ENCODE results near the gene BATF3. TPM values are rescaled to one million over a fixed set of nuclear protein-coding genes. Genes with fewer than 3 reads are reported as not detected.

BATF3 gene
- total and polyA plus RNA-seq, 2 experiments from 2014 or later: 0.46 to 0.86 TPM

DNA sequence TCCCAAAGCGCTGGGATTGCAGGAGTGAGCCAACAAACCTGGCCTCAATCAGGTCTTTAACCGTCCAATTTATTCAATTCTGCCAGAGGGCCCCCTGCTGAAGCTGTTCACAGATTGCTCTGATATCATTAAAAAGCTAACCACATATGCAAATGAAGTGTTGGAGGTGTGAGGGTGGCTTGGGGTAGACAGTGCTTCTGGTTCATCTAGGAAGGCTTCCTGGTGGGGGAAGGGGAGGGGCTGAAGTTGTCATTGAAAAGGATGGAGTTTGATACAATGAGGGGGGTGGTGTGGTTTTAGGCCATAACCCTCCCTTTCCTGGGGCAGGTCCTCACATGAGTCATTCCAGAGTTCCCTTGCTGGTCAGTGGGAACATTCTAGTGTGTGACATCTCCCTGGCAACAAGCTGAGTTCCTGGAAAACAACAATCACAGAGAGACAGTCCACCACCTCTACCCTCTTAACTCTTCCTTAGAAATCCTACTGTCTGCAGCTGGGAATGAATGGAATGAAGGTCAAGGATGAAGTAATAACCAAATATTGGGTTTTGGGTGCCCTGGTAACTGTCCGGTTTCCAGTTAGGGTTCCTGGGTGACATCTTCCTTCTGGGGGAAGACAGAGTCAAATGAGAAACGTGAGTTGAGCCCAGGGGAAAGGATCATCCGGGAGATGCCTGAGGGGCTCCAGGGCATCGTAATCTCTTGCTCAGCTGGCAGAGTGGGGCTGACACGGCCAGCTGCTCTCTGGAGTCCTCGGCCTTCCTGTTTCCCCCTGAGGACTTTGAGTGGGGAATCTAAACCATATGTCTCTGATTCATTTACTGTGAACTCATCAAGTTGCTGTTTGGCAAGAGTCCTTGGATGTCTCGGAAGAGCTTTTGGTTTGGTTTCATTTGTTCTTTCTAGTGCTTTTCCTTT is 32.2 kb downstream of the BATF3 start:
- peak overlapping the region; percentile 61 for H3K4me3 ChIP-seq
- H3K9me3 ChIP-seq (ENCODE audit: low read depth): no peaks in the 10 kb centered on the region
- no peaks in the 10 kb centered on the region for H3K36me3 ChIP-seq (ENCODE audit: low read depth)
- H3K27ac ChIP-seq: peak overlapping the region; percentile 97
- no peaks in the 10 kb centered on the region for H4K20me1 ChIP-seq (ENCODE audit: insufficient read depth)
- no peaks in the 10 kb centered on the region for H3K79me2 ChIP-seq (ENCODE audit: insufficient read depth)
- in situ Hi-C loops (cut with MboI): loop anchor here (25.0 kb wide), 1 partner anchor 320 kb away; no protein-coding TSS in a partner anchor
- H3K4me1 ChIP-seq (ENCODE audit: insufficient read depth): peaks cover 26% of the 10 kb centered on the region
- no peaks in the 10 kb centered on the region for H3K9me2 ChIP-seq (ENCODE audit: insufficient read depth)
- H3K4me2 ChIP-seq (ENCODE audit: unreplicated experiment): peak overlapping the region; percentile 66
- DNase-seq: peak; percentile 98
- TF ChIP-seq EZH2 (IDR thresholded peaks at IDR 0.05; ENCODE audit: insufficient read depth, poor library complexity, severe bottlenecking) (no peak), EZH2phosphoT487 (IDR thresholded peaks at IDR 0.05; ENCODE audit: insufficient read depth, low read depth) (no peak)
- 13% methylated on average over 9 of the region's 9 CpGs for WGBS, 2 experiments (ENCODE audit: low coverage in 1 of 2, low lambda C conversion rate in 2 of 2, missing lambda C conversion rate in 2 of 2)
- H3F3A ChIP-seq (ENCODE audit: insufficient read depth): peaks cover 36% of the 10 kb centered on the region
- peak overlapping the region; percentile 83 for H3K9ac ChIP-seq
- peak overlapping the region; percentile 45 for H2AFZ ChIP-seq
- H3K27me3 ChIP-seq (replicated peaks; ENCODE audit: insufficient read depth): no peaks in the 10 kb centered on the region

- Histone ChIP-seq H3K36me3 (ENCODE audit: low read depth) (no peaks in the 10 kb centered on the region), H4K20me1 (ENCODE audit: insufficient read depth) (no peaks in the 10 kb centered on the region), H3K27me3 (replicated peaks; ENCODE audit: insufficient read depth) (no peaks in the 10 kb centered on the region), H3K79me2 (ENCODE audit: insufficient read depth) (no peaks in the 10 kb centered on the region), H3K27ac (no peak overlapping the region), H3K9me2 (ENCODE audit: insufficient read depth) (no peaks in the 10 kb centered on the region), H3F3A (ENCODE audit: insufficient read depth) (peaks cover 29% of the 10 kb centered on the region), H3K9me3 (ENCODE audit: low read depth) (no peaks in the 10 kb centered on the region), H3K9ac (peak overlapping the region; percentile 83; the same call in 1 of the 2 replicates), H3K4me1 (ENCODE audit: insufficient read depth) (peaks cover 19% of the 10 kb centered on the region), H3K4me2 (ENCODE audit: unreplicated experiment) (no peak overlapping the region), H3K4me3 (no peak overlapping the region), H2AFZ (no peak overlapping the region)
- in situ Hi-C loops (cut with MboI): loop anchor here (25.0 kb wide), 1 partner anchor 321 kb away; no protein-coding TSS in a partner anchor
- no peak for TF ChIP-seq EZH2phosphoT487 (IDR thresholded peaks at IDR 0.05; ENCODE audit: insufficient read depth, low read depth)
- TF ChIP-seq EZH2 (IDR thresholded peaks at IDR 0.05; ENCODE audit: insufficient read depth, poor library complexity, severe bottlenecking): no peak
- 84 to 85% methylated on average over 10 of the region's 10 CpGs for WGBS, 2 experiments (ENCODE audit: low coverage in 1 of 2, low lambda C conversion rate in 2 of 2, missing lambda C conversion rate in 2 of 2)
- DNase-seq: no peak
Measured at GRCh38 chr1:212666116-212666775, 33.4 kb downstream of the BATF3 start.

GRCh38 chr1:212665241-212666115 is 34.2 kb downstream of the BATF3 start:
- 7 to 10% methylated on average over 23 to 37 of the region's 37 CpGs for WGBS, 2 experiments (ENCODE audit: low coverage in 1 of 2, low lambda C conversion rate in 2 of 2, missing lambda C conversion rate in 2 of 2)
- Histone ChIP-seq H3K4me3 (peak overlapping the region; percentile 72), H4K20me1 (ENCODE audit: insufficient read depth) (no peaks in the 10 kb centered on the region), H3K9me3 (ENCODE audit: low read depth) (no peaks in the 10 kb centered on the region), H3K27me3 (replicated peaks; ENCODE audit: insufficient read depth) (no peaks in the 10 kb centered on the region), H3K4me2 (ENCODE audit: unreplicated experiment) (peak overlapping the region; percentile 73), H3K9ac (peak overlapping the region; percentile 79), H3K27ac (0 out of 2 replicates have a peak overlapping the region, but pooled peaks have one; percentile 4), H3F3A (ENCODE audit: insufficient read depth) (peaks cover 24% of the 10 kb centered on the region), H3K79me2 (ENCODE audit: insufficient read depth) (no peaks in the 10 kb centered on the region), H3K9me2 (ENCODE audit: insufficient read depth) (no peaks in the 10 kb centered on the region), H3K4me1 (ENCODE audit: insufficient read depth) (peaks cover 16% of the 10 kb centered on the region), H3K36me3 (ENCODE audit: low read depth) (no peaks in the 10 kb centered on the region), H2AFZ (peak overlapping the region; percentile 70)
- in situ Hi-C loops (cut with MboI): loop anchor here (25.0 kb wide), 1 partner anchor 322 kb away; no protein-coding TSS in a partner anchor
- TF ChIP-seq EZH2phosphoT487 (IDR thresholded peaks at IDR 0.05; ENCODE audit: insufficient read depth, low read depth): no peak
- TF ChIP-seq EZH2 (IDR thresholded peaks at IDR 0.05; ENCODE audit: insufficient read depth, poor library complexity, severe bottlenecking): no peak
- peak; percentile 90 for DNase-seq
